ENCODE data around the gene EMP3.

EMP3 gene

GRCh38 chr19:48318286-48318987, 6.9 kb upstream of the EMP3 start:
- DNase-seq = no peak

DNA sequence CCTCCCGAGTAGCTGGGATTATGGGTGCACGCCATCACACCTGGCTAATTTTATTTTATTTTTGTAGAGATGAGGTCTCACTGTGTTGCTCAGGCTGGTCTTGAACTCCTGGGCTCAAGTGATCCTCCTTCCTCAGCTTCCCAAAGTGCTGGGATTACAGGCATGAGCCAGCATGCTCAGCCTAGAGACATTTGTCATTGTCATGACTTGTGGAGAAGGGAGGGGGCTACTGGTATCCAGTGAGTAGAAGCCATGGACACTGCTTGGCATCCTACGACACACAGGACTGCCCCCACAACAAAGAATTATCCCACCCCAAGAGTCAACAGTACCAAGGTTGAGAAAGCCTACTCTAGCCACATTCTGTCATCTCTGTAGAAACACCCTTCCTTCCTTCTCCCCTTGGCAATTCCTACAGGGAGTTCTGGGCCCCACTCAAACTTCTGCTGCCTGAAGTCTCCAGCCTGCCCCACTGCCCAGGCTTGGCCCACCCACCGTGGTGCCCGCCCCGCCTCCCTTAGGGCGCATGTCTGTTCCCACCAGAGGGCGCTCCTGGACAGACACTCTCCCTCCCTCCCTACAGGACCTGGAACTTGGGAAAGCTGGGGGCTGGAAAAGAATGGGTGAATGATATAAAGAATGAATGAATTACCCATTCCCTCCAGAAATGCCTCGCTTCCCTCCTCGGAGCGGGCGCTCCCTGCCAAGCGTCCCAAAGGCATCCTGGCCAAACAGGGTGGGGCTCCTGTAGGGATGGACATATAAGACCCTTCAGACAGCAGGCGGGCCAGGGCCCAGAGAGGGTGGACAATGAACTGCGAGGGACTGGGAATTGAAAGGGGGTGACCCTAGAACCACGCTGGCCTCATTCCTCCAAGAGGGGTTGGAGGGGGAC, 5.5 kb upstream of the EMP3 start:
- DNase-seq = peak; percentile 92

DNA sequence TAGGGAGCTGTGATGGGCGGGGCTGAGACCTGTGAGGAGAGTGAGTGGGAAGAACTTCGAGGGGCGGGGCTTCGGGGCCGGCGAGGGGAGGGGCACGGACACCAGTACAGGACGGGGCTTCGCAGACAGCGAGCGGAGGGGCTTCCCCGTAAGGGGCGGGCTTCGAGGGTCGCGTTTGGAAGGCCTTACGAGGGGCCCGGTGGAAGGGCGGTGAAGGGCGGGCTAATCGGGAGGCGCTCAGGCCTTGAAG, 4.1 kb upstream of the EMP3 start:
- peak; percentile 96 for DNase-seq

GRCh38 chr19:48321622-48322591, 3.4 kb upstream of the EMP3 start:
- peak; percentile 99 for DNase-seq

DNA sequence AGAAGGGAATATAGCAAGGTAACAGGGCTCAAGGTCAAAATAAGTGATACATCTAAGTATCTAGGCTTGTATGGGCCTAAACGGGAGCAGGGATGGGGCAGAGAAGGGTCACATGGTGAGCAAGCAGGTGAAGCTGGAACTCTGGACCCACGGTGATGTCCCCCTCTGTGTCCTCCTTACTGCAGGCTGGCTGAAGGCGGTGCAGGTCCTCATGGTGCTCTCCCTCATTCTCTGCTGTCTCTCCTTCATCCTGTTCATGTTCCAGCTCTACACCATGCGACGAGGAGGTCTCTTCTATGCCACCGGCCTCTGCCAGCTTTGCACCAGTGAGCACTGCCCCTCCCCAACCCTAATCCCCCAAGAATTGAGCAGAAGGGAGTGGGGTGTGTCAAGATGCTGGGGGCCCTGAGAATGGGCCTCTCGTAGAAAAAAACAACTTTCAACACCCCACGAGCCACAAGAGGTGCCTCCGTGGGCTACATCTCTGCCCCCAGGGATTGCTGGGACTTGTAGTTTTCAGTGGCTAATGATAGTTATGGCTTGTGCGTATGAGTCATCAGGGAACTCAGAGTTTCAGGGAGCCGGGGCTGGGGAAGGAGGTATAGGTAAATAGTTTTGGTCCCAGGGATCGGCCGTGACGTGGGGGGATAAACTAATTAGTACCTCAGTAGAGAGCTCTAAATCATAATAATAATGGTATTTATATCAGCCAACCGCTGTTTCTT, 4.0 kb downstream of the EMP3 start:
- DNase-seq = peak; percentile 69

GRCh38 chr19:48330012-48330681, 4.8 kb downstream of the EMP3 start:
- peak; percentile 87 for DNase-seq

- DNase-seq = no peak
Measured at GRCh38 chr19:48332351-48332661, 7.0 kb downstream of the EMP3 start.

DNA sequence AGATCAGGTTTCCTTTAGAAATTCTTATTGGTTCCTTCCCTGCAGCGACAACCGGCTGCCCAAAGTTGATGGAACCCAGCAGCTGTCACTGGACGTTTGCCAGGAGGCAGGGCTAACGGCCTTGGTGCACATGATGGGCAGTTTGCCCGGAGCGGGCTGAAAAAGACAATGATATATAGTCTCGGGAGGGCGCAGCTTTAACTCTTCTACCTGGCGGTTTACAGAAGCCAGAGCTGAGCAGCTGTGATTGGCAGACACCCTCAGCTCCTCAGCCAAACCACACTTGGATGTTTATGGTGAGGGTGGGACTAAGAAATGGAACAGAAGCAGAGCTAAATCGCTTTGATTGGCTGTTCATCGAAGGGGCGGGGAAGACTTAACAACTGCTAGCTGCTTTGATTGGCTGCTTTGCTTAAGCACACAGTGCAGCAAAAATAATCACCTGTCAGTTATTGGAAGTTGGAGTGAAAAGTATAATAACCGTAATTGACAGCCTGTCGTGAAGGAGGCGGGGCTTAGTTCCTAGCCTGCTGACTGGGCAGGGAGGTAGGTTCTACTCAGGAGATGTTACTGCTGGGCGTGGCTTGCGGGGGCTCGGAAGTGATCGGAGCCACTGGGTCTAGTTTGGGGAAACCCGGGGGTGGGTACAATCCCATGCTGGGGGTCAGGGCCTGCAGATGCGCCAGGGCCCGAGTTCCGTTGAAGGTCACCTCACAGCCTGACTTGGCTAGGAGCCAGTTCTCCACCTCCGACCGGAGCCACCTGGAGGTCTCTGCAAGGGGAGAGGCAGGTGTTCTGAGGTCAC, 7.5 kb downstream of the EMP3 start:
- peak; percentile 91 for DNase-seq

GRCh38 chr19:48333467-48334384, 8.4 kb downstream of the EMP3 start:
- peak; percentile 92 for DNase-seq

DNA sequence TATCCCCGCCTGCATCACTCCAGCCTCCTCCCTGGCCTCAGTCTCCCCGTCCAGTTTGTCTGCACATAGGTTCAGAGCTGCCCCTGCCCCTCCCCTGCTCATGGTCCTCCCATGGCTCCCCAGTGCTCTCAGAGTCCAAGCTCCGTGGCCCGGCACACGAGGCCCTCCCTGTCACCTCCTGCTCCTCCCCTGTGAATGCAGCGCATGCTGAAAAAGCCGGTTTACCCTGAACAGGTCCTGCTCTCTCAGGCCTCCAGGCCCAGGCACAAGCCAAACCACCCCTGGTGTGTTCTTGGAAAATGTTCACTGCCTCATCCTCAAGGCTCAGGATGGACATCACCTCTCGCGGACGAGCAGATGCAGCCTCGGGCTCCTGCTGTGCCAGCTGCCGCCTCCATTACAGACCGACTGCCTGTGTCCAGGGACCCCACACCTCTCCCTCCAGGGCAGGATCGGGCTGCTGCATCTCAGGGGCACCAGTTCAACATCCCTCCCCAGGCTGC, 13.0 kb downstream of the EMP3 start:
- no peak for DNase-seq

DNA sequence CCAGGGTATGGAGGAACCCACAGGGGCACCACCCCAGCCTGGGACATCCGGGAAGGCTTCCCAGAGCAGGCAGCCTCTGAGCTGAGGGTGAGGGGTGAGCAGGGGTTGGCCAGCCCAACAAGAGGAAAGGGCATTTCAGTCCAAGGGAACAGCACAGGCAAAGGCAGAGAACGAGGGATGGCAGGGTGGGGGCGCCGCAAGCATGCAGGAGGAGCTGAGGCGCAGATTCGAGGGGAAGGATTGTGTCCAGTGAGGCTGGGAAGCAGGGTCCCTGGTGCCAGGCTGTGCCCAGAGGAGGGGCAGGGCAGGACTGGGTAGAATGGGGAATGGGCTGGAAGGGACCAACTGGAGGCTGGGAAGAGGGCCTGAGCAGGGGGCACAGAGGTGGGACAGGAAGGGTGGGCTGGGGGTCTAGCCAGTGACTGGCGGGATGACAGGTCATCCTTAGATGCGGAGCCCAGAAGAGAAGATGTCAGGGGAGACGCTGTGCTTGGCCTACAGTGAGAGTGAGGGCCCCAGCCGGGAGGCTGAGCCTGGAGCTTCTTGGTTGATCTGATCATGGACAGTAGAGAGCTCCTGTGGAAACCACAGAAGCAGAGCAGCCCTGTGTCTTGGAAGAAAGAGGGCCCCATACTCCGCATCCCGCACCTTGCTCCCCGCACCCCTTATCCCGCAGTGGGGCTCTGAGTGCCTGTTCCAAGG, 13.6 kb downstream of the EMP3 start:
- DNase-seq = no peak

DNA sequence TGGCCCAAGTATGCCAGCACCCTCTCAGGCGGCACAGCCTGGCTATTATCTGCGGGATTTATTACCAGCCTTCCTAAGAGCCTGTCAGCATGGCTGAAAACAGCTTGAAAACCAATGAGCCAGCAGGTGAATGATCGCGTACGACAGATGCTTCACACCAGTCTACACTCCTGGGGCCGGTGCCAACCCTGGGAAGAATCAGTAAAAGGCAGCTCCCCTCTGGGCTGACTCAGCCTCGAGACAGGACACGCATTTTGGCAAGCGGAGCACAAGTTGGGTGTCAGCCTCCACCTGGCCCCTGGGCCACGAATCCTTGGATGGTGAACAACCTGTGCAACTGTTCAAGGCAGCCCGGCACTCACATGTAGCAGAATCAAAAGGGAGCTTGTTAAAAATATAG, 15.6 kb downstream of the EMP3 start:
- DNase-seq = no peak

GRCh38 chr19:48341515-48342413, 16.4 kb downstream of the EMP3 start:
- DNase-seq = no peak

GRCh38 chr19:48342414-48342738, 17.0 kb downstream of the EMP3 start:
- no peak for DNase-seq

- DNase-seq = no peak
Measured at GRCh38 chr19:48342841-48343540, 17.6 kb downstream of the EMP3 start.

GRCh38 chr19:48344892-48345291, 19.5 kb downstream of the EMP3 start:
- DNase-seq = no peak

DNA sequence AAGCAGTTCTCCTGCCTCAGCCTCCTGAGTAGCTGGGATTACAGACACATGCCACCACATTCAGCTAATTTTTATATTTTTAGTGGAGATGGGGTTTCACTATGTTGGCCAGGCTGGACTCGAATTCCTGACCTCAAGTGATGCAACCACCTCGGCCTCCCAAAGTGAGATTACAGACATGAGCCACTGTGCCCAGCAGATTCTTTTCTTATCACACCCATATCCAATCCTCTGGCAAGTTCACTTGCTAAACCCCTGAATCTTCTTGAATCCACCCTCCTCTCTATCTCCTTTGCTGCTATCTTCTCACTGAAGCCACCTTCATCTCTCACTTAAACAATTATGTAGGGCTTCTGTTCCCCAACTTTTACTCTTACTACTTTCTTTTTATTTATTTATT, 20.8 kb downstream of the EMP3 start:
- DNase-seq = no peak

GRCh38 chr19:48348045-48348444, 22.7 kb downstream of the EMP3 start:
- DNase-seq = no peak
